GM18517 (cell line): ENCODE measurements around the gene TNNI3K.
A peak's percentile ranks its signal among the peaks of the same experiment; 100 is the strongest.

ENCODE experiments used
- ATAC-seq: cut with Tn5 transposase; IDR thresholded peaks from one replicate; pipeline ENCODE4 v1.9.1; 2021; ENCODE audit warnings: mild to moderate bottlenecking, moderate library complexity; ENCODE audit not compliant: unreplicated experiment

TNNI3K gene

DNA sequence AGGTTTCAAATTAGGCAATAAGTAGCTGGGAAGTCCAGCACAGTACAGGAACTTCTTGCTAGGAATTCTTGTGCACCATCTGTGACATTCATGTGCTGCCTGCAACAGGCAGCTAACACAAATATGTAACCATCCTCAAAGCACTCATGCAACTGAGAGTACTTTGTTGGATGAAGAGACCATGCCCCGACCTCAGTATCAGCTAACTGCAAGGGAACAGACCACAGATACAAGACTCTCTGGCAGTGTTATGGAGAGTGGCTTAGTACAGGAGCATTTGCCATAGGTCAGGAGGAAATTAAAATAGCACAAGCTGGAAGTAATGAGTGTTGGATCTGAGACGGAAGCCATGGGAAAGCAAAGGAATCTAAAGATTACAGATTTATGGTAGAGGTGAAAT lies 153.7 kb downstream of the TNNI3K start:
- ATAC-seq, result no peak

DNA sequence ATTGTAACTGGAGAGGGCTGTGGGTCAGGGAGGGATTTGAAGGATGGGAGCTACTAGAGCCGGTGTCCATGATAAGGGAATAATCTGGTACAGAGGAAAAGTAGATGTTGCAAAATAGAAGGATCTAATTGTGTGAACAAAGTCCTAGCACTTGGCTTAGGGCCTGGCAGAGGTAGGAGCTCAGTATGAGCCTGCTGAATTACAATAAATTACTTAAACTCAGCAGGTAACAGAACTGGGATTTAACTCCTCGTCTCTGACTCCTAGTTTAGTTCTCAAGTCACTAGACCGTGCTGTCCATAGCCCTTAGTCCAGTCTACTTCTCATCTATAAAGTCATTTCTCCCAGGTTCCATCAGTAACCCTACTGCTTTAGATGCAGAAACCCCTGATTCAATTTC lies 157.0 kb downstream of the TNNI3K start:
- no peak for ATAC-seq

DNA sequence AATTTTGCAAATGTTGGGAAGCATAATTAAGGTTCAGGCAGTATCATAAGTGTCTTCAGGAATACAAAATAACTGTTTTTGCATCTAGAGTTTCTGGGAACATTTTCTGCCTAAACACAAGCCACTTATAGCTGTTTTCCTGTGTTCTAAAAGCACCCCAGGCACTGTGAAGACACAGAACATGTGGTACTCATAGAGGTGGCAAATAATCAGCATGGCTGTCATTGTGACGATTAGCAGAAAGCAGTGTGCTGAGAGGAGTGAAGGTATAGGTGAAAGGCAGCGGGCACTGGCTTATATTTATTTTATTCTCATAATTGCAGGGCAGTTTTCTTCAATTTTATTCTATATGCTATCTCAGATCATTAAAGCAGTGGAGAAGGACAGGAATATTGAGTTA lies 157.7 kb downstream of the TNNI3K start:
- ATAC-seq, result no peak

- ATAC-seq, result no peak
Observed at GRCh38 chr1:74395571-74395970, 160.4 kb downstream of the TNNI3K start.

DNA sequence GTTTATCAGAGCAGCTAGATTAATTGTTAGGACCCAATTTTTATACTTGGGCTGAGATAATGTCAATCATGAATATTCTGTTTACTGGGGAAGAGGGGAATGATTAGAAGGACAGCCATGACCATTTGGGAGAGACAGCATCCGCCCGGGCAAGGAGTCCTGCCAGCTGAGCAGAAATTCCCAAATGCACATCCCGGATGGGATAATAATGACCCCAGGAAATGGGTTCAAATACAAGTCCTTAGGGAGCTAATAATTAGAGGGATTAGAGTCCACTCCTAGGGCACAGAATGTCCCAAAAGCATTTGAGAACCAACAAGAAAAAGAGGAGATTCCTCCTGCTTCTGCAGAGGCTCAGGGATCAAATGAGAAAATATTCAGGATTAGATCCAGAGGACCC lies 161.3 kb downstream of the TNNI3K start:
- no peak for ATAC-seq

DNA sequence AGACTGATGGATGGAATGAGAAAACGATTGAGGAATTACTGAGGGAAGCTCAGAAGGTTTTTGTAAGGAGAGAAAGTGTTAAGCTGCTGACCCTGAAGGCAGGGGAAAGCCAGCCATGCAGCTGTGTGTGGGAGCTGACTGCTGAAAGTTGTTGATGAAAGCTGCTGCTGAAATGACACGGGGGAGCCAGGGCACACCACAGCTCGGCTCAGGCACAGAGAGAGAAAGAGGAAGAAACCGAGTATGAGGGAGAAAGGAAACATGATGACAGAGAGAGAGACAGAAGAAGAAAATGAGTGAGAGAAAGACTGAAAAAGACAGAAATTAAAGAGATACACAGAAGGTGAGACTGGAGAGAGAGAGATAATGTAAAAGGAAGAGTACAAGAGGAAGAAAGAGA lies 161.7 kb downstream of the TNNI3K start:
- ATAC-seq, result no peak

DNA sequence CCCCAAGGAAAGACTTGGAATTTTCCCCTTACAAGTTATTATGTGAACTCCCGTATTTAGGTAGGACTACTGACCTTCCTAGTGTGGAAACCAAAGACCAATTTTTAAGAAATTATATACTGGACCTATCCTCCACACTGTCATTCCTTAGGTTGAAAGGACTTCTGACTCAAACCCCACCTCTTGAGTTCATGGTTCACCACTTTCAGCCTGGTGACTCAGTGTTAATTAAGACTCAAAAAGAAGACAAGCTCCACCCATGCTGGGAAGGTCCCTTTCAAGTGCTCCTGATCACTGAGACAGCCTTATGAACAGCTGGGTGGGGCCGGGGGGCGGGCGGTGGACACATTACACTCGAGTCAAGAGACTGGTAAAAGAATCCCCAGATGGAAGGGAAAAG lies 164.1 kb downstream of the TNNI3K start:
- peak; percentile 65 for ATAC-seq

DNA sequence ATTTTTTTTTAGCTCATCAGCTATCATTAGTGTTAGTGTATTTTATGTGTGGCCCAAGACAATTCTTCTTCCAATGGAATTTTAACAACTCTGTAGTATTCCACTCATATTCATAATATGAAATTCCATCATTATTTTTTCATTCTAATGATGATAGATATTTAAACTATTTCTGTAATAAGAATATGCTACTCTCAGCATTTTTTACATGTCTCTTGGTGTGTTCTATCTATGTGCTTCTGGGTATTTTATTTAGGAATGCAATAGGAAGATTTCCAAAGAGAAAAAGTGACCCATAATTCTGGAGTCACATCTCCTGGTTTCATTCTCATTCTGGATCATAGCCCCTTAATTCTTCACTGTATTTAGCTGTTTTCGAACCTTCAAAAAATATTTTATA lies 167.7 kb downstream of the TNNI3K start:
- no peak for ATAC-seq

DNA sequence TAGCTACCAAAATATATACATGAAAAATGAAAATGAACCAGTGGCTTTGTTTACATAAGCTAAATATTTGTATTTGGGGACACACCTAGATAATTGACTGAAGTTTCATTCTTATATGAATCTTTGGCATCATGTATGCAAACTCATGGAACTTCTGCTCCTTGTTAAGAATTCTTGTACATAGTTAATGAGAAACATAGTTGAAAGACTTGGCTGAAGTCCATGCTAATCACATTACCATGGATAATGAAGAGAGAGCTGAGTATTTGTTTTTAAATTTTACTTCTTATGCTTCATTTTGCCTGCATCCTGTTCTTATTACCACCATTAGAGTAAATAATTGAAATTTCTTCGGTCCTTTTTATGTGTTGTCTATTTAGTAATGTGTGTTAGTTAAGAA lies 168.4 kb downstream of the TNNI3K start:
- ATAC-seq, result no peak

DNA sequence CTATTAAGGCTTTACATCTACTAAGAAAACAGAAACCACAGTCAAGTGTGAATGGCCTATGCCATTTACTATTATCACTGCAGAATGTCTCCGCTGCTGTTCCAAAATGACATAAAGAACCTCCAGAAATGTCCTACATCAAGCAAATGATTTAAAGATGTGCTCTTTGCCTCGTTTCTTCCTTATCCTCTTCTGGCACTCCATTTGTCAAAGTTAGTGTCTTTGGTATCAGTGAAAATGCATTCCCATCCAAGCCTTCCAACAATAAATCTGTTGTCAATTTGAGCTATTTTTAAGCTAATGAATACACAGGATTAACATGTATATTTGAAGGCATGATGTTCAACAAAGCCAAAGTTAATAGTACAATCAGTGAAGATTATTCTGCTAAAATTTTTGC lies 171.6 kb downstream of the TNNI3K start:
- ATAC-seq, result no peak

GRCh38 chr1:74407902-74408301 lies 172.7 kb downstream of the TNNI3K start:
- no peak for ATAC-seq

GRCh38 chr1:74412244-74412643 lies 177.1 kb downstream of the TNNI3K start:
- ATAC-seq, result no peak

DNA sequence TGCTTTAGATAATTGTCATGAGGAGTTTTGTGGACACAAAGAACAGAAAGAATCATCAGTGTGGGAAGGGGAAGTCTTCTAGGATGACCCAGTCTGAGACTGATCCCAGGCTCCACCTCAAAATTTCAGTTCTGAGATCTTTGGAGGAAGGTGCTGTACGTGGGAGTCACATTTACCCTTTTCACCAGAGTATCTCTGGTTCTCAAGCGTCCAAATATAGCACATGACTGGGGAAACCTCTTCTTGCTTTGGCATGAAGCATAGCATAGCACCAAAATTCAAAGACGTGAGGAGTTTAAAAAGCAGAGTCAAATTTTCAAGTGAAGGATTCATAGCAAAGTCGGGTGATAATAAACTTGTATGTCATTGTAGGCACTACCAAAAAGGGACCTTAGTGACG lies 180.7 kb downstream of the TNNI3K start:
- ATAC-seq, result no peak

DNA sequence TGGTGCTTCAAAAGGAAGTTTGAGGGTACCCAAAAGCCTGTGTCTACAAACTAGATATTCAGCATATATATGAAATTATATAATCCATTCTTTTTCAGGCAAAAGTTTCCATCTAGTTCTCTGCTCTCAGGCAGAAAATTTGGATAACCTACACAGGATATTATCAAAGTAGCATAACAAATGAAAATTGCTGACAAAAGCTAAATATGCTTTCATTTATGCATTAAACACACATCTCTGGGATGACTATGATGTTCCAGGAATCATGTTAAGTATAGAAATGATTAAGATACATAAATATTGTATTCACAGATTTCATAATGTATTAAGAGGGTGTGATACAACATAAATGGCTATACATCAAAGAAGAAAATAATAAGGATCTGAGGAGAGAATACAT lies 184.4 kb downstream of the TNNI3K start:
- no peak for ATAC-seq

DNA sequence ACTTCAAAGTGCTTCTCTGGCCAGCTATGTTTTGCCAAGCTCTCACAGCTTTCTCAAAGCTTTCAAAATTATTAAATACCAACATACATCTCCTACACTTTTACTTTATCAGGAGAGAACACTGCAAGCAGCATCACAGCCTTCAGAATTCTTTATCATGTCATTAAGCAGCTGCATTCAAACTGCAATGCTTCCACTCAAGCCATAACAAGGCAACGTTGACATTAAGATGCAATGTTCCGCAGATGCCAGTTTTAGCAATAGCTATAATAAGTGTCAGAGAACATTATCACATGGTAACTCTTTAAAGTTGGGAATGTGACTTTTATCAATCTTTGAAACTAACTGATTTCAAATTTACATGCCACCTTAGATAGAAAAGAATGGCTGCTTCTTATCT lies 185.3 kb downstream of the TNNI3K start:
- no peak for ATAC-seq

GRCh38 chr1:74422421-74423292 lies 187.5 kb downstream of the TNNI3K start:
- no peak for ATAC-seq

DNA sequence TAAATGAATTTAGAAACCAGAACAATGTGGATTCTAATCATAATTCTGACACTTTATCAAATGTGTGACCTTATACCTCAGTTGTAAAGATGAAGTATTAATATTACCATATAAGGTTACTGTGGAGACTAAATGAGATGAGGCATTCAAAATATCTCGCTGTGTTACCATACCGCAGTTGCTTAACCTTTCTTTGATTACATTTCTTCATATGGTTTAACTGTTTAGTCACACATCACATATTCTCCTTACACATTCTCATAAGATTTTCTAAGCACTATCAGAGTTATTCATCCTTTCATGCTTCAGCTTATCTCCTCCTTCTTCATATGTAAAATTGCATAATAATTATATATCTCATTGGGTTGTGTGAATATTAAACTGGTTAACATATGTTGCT lies 188.3 kb downstream of the TNNI3K start:
- ATAC-seq, result no peak

GRCh38 chr1:74425676-74426075 lies 190.5 kb downstream of the TNNI3K start:
- ATAC-seq, result no peak

- no peak for ATAC-seq
Observed at GRCh38 chr1:74426208-74426937, 191.2 kb downstream of the TNNI3K start.

DNA sequence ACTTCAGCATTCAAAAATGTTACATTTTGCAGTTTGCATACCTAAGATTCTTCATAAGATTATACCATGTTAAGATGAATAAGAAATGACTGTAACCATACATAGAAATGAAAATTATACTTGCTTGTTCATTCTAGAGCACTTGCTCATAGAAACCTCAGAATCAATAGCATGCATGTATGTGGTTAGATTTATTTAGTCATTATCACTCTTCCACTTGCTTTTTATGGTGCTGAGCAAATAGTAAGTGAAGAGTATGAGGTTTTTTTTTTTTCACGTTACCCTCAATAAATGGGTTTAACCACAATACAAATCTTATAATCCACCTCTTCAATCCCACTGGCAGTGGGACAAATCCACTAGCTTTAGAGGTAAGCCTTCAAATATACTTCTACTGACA lies 192.5 kb downstream of the TNNI3K start:
- ATAC-seq, result no peak

DNA sequence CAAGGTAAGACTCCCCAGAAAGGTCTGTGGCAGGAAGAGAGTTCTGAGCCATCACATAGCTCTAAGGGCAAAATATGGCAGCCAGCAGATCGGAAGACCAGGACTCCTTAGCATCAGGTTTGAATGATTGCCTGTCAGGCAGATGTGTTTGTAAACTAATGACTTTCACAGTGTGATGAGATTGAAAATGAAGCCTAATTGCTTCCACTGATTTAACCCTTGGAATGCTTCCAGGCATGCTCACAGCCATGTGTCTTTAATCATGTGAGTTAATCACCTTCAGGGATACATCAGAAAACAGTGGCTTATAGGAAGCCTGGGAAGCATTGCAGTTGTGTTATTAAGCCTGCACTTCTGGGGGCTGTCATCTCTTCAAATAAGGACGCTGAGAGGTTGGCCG lies 194.4 kb downstream of the TNNI3K start:
- no peak for ATAC-seq

DNA sequence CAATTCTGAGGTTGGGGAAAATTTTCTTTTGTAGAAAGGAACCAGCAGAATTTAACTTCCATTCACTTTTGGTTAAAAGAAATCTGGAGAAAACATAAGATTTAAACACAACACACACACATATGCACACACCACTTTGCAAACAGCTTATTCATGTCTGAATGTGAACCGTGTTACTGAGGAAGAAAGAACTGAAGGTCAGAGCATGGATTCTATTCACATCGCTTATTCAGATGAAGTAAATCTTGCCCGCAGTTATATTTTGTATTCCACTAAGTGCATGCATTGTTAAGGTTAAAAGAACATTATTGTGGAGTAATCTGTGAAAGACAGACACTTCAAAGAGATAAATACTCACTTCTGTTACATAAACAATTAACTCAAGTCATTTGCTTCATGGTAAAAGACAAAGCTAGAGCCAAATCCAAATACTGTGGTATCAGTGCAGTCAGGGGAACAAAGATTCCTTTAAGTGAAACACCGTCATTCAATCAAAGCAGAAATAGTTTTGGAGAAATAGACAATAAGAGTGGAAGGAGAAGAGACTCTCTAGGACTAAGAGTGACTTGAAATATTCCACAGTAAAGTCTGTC lies 195.3 kb downstream of the TNNI3K start:
- no peak for ATAC-seq
